GM18519 (cell line): Measurements from ENCODE around the gene B3GAT2.
A peak's percentile ranks its signal among the peaks of the same experiment; 100 is the strongest.

ENCODE experiments used
- ATAC-seq: cut with Tn5 transposase; IDR thresholded peaks from one replicate; pipeline ENCODE4 v1.9.1; 2021; ENCODE audit warnings: mild to moderate bottlenecking, moderate library complexity; ENCODE audit not compliant: unreplicated experiment, low FRiP score

Gene B3GAT2

GRCh38 chr6:70901324-70901723 lies 55.5 kb downstream of the B3GAT2 start:
- no peak for ATAC-seq

- ATAC-seq: no peak
Measured at GRCh38 chr6:70900047-70900446, 56.8 kb downstream of the B3GAT2 start.

GRCh38 chr6:70894001-70894400 lies 62.9 kb downstream of the B3GAT2 start:
- no peak for ATAC-seq

- ATAC-seq: no peak
Measured at GRCh38 chr6:70889270-70889669, 67.6 kb downstream of the B3GAT2 start.

GRCh38 chr6:70886661-70887060 lies 70.2 kb downstream of the B3GAT2 start:
- ATAC-seq: no peak

GRCh38 chr6:70886071-70886470 lies 70.8 kb downstream of the B3GAT2 start:
- ATAC-seq: no peak

GRCh38 chr6:70884074-70884983 lies 72.5 kb downstream of the B3GAT2 start:
- ATAC-seq: no peak

- ATAC-seq: no peak
Measured at GRCh38 chr6:70879496-70879895, 77.4 kb downstream of the B3GAT2 start.

- ATAC-seq: no peak
Measured at GRCh38 chr6:70874181-70874913, 82.5 kb downstream of the B3GAT2 start.

- no peak for ATAC-seq
Measured at GRCh38 chr6:70872469-70872868, 84.4 kb downstream of the B3GAT2 start.

GRCh38 chr6:70864401-70864800 lies 92.5 kb downstream of the B3GAT2 start:
- ATAC-seq: no peak

- no peak for ATAC-seq
Measured at GRCh38 chr6:70863343-70863742, 93.5 kb downstream of the B3GAT2 start.

- ATAC-seq: no peak
Measured at GRCh38 chr6:70860920-70861319, 95.9 kb downstream of the B3GAT2 start.

- no peak for ATAC-seq
Measured at GRCh38 chr6:70860045-70860444, 96.8 kb downstream of the B3GAT2 start.

- peak; percentile 100 for ATAC-seq
Measured at GRCh38 chr6:70857387-70858077, 99.3 kb downstream of the B3GAT2 start.

GRCh38 chr6:70852667-70853246 lies 104.1 kb downstream of the B3GAT2 start:
- no peak for ATAC-seq

- no peak for ATAC-seq
Measured at GRCh38 chr6:70849348-70850069, 107.4 kb downstream of the B3GAT2 start.

- no peak for ATAC-seq
Measured at GRCh38 chr6:70847106-70848084, 109.5 kb downstream of the B3GAT2 start.
